Measurements from ENCODE around the gene TSPAN18. TPM values are rescaled to one million over a fixed set of nuclear protein-coding genes. Genes with fewer than 3 reads are reported as not detected.

The TSPAN18 gene
- polyA plus RNA-seq, 1 donor: 48.1 TPM

- DNase-seq: no peak
These were observed 98.5 kb downstream of the TSPAN18 start for GRCh38 chr11:44825058-44825785.

GRCh38 chr11:44826922-44827643 is 100.3 kb downstream of the TSPAN18 start:
- DNase-seq: no peak

- DNase-seq: no peak
These were observed 101.5 kb downstream of the TSPAN18 start for GRCh38 chr11:44828296-44828695.

GRCh38 chr11:44829838-44830237 is 103.1 kb downstream of the TSPAN18 start:
- DNase-seq: no peak

- DNase-seq: no peak
These were observed 105.0 kb downstream of the TSPAN18 start for GRCh38 chr11:44831605-44832394.

GRCh38 chr11:44832452-44832851 is 105.7 kb downstream of the TSPAN18 start:
- DNase-seq: no peak

GRCh38 chr11:44833221-44833876 is 106.6 kb downstream of the TSPAN18 start:
- DNase-seq: no peak

- DNase-seq: no peak
These were observed 107.2 kb downstream of the TSPAN18 start for GRCh38 chr11:44833877-44834452.

GRCh38 chr11:44834846-44835245 is 108.1 kb downstream of the TSPAN18 start:
- no peak for DNase-seq

GRCh38 chr11:44835296-44835695 is 108.5 kb downstream of the TSPAN18 start:
- DNase-seq: no peak

GRCh38 chr11:44835938-44836337 is 109.2 kb downstream of the TSPAN18 start:
- DNase-seq: no peak

GRCh38 chr11:44837661-44838060 is 110.9 kb downstream of the TSPAN18 start:
- DNase-seq: no peak

GRCh38 chr11:44839458-44840084 is 112.8 kb downstream of the TSPAN18 start:
- no peak for DNase-seq

- DNase-seq: no peak
These were observed 113.3 kb downstream of the TSPAN18 start for GRCh38 chr11:44840085-44840478.

GRCh38 chr11:44840521-44841251 is 113.9 kb downstream of the TSPAN18 start:
- DNase-seq: no peak

GRCh38 chr11:44842220-44842619 is 115.5 kb downstream of the TSPAN18 start:
- DNase-seq: peak; percentile 67

- no peak for DNase-seq
These were observed 120.1 kb downstream of the TSPAN18 start for GRCh38 chr11:44846852-44847251.

GRCh38 chr11:44847316-44847715 is 120.6 kb downstream of the TSPAN18 start:
- DNase-seq: no peak

- DNase-seq: no peak
These were observed 121.6 kb downstream of the TSPAN18 start for GRCh38 chr11:44848203-44848962.

GRCh38 chr11:44848963-44849350 is 122.2 kb downstream of the TSPAN18 start:
- no peak for DNase-seq

Measured in hindlimb muscle (tissue), 1 donor.